DOHH2 (cell line): Measurements from ENCODE around the gene SPATA25.

Experiments used
- H3F3A ChIP-seq: fragments of 200-600 bp; sonication (generic), shearing (Covaris generic); 2 replicates; pipeline ENCODE4 v1.6.0; 2016; ENCODE audit warnings: antibody characterized with exemption, mild to moderate bottlenecking; ENCODE audit not compliant: control insufficient read depth, insufficient read depth
- H3K27ac ChIP-seq: fragments of 200-600 bp; sonication (generic); 2 replicates; pipeline ENCODE4 v1.5.1; 2014; ENCODE audit warnings: low read depth, mild to moderate bottlenecking, low read length, moderate library complexity
- H3K27me3 ChIP-seq: fragments of 200-600 bp; sonication (generic); 2 replicates; pipeline ENCODE4 v1.6.1; 2014; ENCODE audit warnings: mild to moderate bottlenecking, low read length, mixed read lengths; ENCODE audit not compliant: control insufficient read depth
- H3K36me3 ChIP-seq: fragments of 200-600 bp; sonication (generic); 2 replicates; pipeline ENCODE4 v1.6.1; 2014; ENCODE audit warnings: mild to moderate bottlenecking, low read length, moderate library complexity, mixed read lengths; ENCODE audit not compliant: control insufficient read depth
- H3K4me1 ChIP-seq: fragments of 200-600 bp; sonication (generic); 2 replicates; pipeline ENCODE4 v1.6.1; 2014; ENCODE audit warnings: mild to moderate bottlenecking, low read length, mixed read lengths; ENCODE audit not compliant: control insufficient read depth
- H3K4me2 ChIP-seq: fragments of 200-600 bp; sonication (generic); 2 replicates; pipeline ENCODE4 v1.6.0; 2014; ENCODE audit warnings: mild to moderate bottlenecking, low read length, moderate library complexity
- H3K4me3 ChIP-seq: fragments of 200-600 bp; sonication (generic); 2 replicates; pipeline ENCODE4 v1.5.1; 2014; ENCODE audit warnings: mild to moderate bottlenecking, low read length, mixed read lengths
- H3K79me2 ChIP-seq: fragments of 200-600 bp; sonication (generic); 2 replicates; pipeline ENCODE4 v1.6.1; 2014; ENCODE audit warnings: mild to moderate bottlenecking, low read length, mixed read lengths; ENCODE audit not compliant: control insufficient read depth
- H3K9me2 ChIP-seq: fragments of 200-600 bp; sonication (generic); replicated peaks from 2 replicates; pipeline ENCODE4 v1.6.1; 2014; ENCODE audit warnings: mild to moderate bottlenecking, low read length, mixed read lengths; ENCODE audit not compliant: control insufficient read depth
- H3K9me3 ChIP-seq: fragments of 200-600 bp; sonication (generic); 2 replicates; pipeline ENCODE4 v1.6.1; 2014; ENCODE audit warnings: antibody characterized with exemption, low read length, mixed read lengths; ENCODE audit not compliant: control insufficient read depth, insufficient read depth
- H4K20me1 ChIP-seq: fragments of 200-600 bp; sonication (generic); 2 replicates; pipeline ENCODE4 v1.6.0; 2014; ENCODE audit warnings: low read depth, mild to moderate bottlenecking, antibody characterized with exemption, low read length, moderate library complexity; ENCODE audit not compliant: control insufficient read depth, insufficient read depth
- CTCF ChIP-seq: fragments of 200-600 bp; sonication (generic); IDR thresholded peaks from one replicate; pipeline ENCODE4 v1.5.1; 2014; ENCODE audit warnings: antibody characterized with exemption, mild to moderate bottlenecking, low read depth, low read length; ENCODE audit not compliant: poor library complexity, severe bottlenecking
- EZH2phosphoT487 ChIP-seq: fragments of 200-600 bp; sonication (generic); IDR thresholded peaks from 2 replicates; pipeline ENCODE4 v1.6.1; 2017; ENCODE audit warnings: borderline replicate concordance, mild to moderate bottlenecking, antibody characterized with exemption, low read length, moderate library complexity, mixed read lengths

SPATA25 gene

GRCh38 chr20:45897289-45897688 lies 9.9 kb upstream of the SPATA25 start:
- H3K4me2 ChIP-seq, result no peak overlapping the region
- H3K4me1 ChIP-seq, result peaks cover 7% of the 10 kb centered on the region
- no peaks in the 10 kb centered on the region for H3F3A ChIP-seq
- no peaks in the 10 kb centered on the region for H3K27me3 ChIP-seq
- no peak overlapping the region for H3K4me3 ChIP-seq
- no peaks in the 10 kb centered on the region for H3K36me3 ChIP-seq
- no peak overlapping the region for H3K27ac ChIP-seq
- H4K20me1 ChIP-seq, result no peaks in the 10 kb centered on the region
- H3K9me2 ChIP-seq, result no peaks in the 10 kb centered on the region
- TF ChIP-seq CTCF, result no peak
- TF ChIP-seq EZH2phosphoT487, result no peak
- H3K79me2 ChIP-seq, result no peaks in the 10 kb centered on the region
- no peaks in the 10 kb centered on the region for H3K9me3 ChIP-seq

GRCh38 chr20:45896641-45897161 lies 9.3 kb upstream of the SPATA25 start:
- no peaks in the 10 kb centered on the region for H3F3A ChIP-seq

GRCh38 chr20:45894797-45895196 lies 7.4 kb upstream of the SPATA25 start:
- no peaks in the 10 kb centered on the region for H3K27me3 ChIP-seq
- no peak for TF ChIP-seq EZH2phosphoT487
- TF ChIP-seq CTCF, result no peak
- H3F3A ChIP-seq, result no peaks in the 10 kb centered on the region
- H3K4me3 ChIP-seq, result no peak overlapping the region
- no peaks in the 10 kb centered on the region for H3K9me3 ChIP-seq
- no peaks in the 10 kb centered on the region for H3K9me2 ChIP-seq
- no peak overlapping the region for H3K27ac ChIP-seq
- no peaks in the 10 kb centered on the region for H4K20me1 ChIP-seq
- peaks cover 23% of the 10 kb centered on the region for H3K4me1 ChIP-seq
- H3K36me3 ChIP-seq, result no peaks in the 10 kb centered on the region
- no peak overlapping the region for H3K4me2 ChIP-seq
- no peaks in the 10 kb centered on the region for H3K79me2 ChIP-seq

More at GRCh38 chr20:45896641-45897161, 9.3 kb upstream of the SPATA25 start:
- peaks cover 11% of the 10 kb centered on the region for H3K4me1 ChIP-seq
- no peak overlapping the region for H3K4me3 ChIP-seq
- no peaks in the 10 kb centered on the region for H3K9me3 ChIP-seq
- no peak overlapping the region for H3K27ac ChIP-seq
- no peaks in the 10 kb centered on the region for H3K27me3 ChIP-seq
- no peaks in the 10 kb centered on the region for H3K79me2 ChIP-seq
- H4K20me1 ChIP-seq, result no peaks in the 10 kb centered on the region
- H3K4me2 ChIP-seq, result no peak overlapping the region
- H3K36me3 ChIP-seq, result no peaks in the 10 kb centered on the region
- no peaks in the 10 kb centered on the region for H3K9me2 ChIP-seq
- TF ChIP-seq EZH2phosphoT487 (no peak), CTCF (no peak)
